K562 (cell line): ENCODE results near the gene AKT1. TPM values are rescaled to one million over a fixed set of nuclear protein-coding genes. Genes with fewer than 3 reads are reported as not detected.

Source experiments
- ATAC-seq: fragments of 200-7000 bp; cut with Tn5 transposase; 3 replicates; pipeline ENCODE4 v1.9.1; 2020; ENCODE audit warnings: moderate library complexity
- BruUV-seq: library from RNA; stranded (reverse); fragments of 400-500 nt; replicated peaks from 2 replicates; lab custom pipeline; 2021; lab: Mats Ljungman, UMichigan
- CTCF ChIA-PET: fragments of 300-600 bp; formaldehyde crosslinking; extraction: SDS; loops from one replicate; lab custom pipeline; 2021; ENCODE audit warnings: low intra/inter-chr PET ratio; lab: Yijun Ruan, JAX
- POLR2A ChIA-PET: fragments of 300-600, 350-650 bp; sonication (Branson Sonifier 250); formaldehyde crosslinking; extraction: SDS; loops from one replicate; lab custom pipeline; 2021; ENCODE audit warnings: antibody characterized with exemption, inconsistent platforms; lab: Yijun Ruan, JAX
- DNase-seq, 4 experiments: peaks; one replicate each; pipeline versions ENCODE4 v3.0.0 to v3.0.0-alpha.2; 2011 to 2018; ENCODE audit warnings: low spot score in 3 of 4, mixed read lengths in 3 of 4; ENCODE audit errors: extremely low read depth in 1 of 4
- FAIRE-seq: peaks from 2 replicates; lab custom pipeline; 2011; peaks lifted over from hg19 to GRCh38; lab: Jason Lieb, UNC
- H2AFZ ChIP-seq: 2 replicates; pipeline ENCODE4 v1.6.0; 2011; ENCODE audit warnings: low read depth, low read length, control low read depth, inconsistent platforms
- H3K27ac ChIP-seq: fragments of 200-600 bp; 3 replicates; pipeline ENCODE4 v1.8.0; 2011; ENCODE audit warnings: low read depth, mild to moderate bottlenecking, control low read depth, inconsistent platforms, low read length, moderate library complexity, mixed read lengths; ENCODE audit errors: extremely low read depth
- H3K27me3 ChIP-seq, 2 experiments: fragments of 300-600 bp in 1 of 2; 2 replicates in 1 of 2; 3 replicates in 1 of 2; pipeline versions ENCODE4 v1.6.0 to v1.8.0; 2011; ENCODE audit warnings: inconsistent platforms in 2 of 2, low read length in 2 of 2, mild to moderate bottlenecking in 1 of 2, mixed read lengths in 1 of 2, moderate library complexity in 1 of 2; ENCODE audit not compliant: control insufficient read depth in 2 of 2, insufficient read depth in 2 of 2
- H3K36me3 ChIP-seq: fragments of 300-600 bp; 3 replicates; pipeline ENCODE4 v1.8.0; 2011; ENCODE audit warnings: mild to moderate bottlenecking, low read length, inconsistent platforms; ENCODE audit not compliant: control insufficient read depth, insufficient read depth
- H3K4me1 ChIP-seq, 2 experiments: fragments of 200-600 bp in 1 of 2; replicated peaks in 1 of 2; 2 replicates in 1 of 2; 3 replicates in 1 of 2; pipeline versions ENCODE4 v1.5.1 to v1.8.0; 2011; ENCODE audit warnings: inconsistent platforms in 2 of 2, low read length in 2 of 2, mild to moderate bottlenecking in 1 of 2, mixed read lengths in 1 of 2, moderate library complexity in 1 of 2; ENCODE audit not compliant: control insufficient read depth in 2 of 2, insufficient read depth in 2 of 2
- H3K4me2 ChIP-seq: 2 replicates; pipeline ENCODE4 v1.6.1; 2011; ENCODE audit warnings: low read length, control low read depth, inconsistent platforms, mixed read lengths; ENCODE audit not compliant: insufficient read depth
- H3K4me3 ChIP-seq: fragments of 200-600 bp; sonication (generic), shearing (Covaris generic); 2 replicates; pipeline ENCODE4 v1.5.1; 2016; ENCODE audit warnings: control low read depth, inconsistent platforms
- H3K79me2 ChIP-seq: fragments of 200-600 bp; 3 replicates; pipeline ENCODE4 v1.8.0; 2011; ENCODE audit warnings: low read length, inconsistent platforms; ENCODE audit not compliant: control insufficient read depth, insufficient read depth
- H3K9ac ChIP-seq, 2 experiments: 2 replicates each; pipeline versions ENCODE4 v1.6.0 to v1.6.1; 2011; ENCODE audit warnings: low read depth in 2 of 2, low read length in 2 of 2, control low read depth in 1 of 2, inconsistent platforms in 1 of 2, mild to moderate bottlenecking in 1 of 2, mixed read lengths in 1 of 2; ENCODE audit not compliant: insufficient read depth in 1 of 2
- H3K9me1 ChIP-seq: one replicate; pipeline ENCODE4 v1.6.0; 2011; ENCODE audit warnings: inconsistent platforms, mild to moderate bottlenecking, low read length, moderate library complexity; ENCODE audit not compliant: control insufficient read depth, insufficient read depth
- H3K9me3 ChIP-seq: replicated peaks from 2 replicates; pipeline ENCODE4 v1.5.1; 2011; ENCODE audit warnings: low read depth, low read length, inconsistent platforms; ENCODE audit not compliant: control insufficient read depth, insufficient read depth
- H4K20me1 ChIP-seq: replicated peaks from 2 replicates; pipeline ENCODE4 v1.6.1; 2011; ENCODE audit warnings: low read length, inconsistent platforms, mixed read lengths; ENCODE audit not compliant: control insufficient read depth, insufficient read depth
- CHD1 ChIP-seq: fragments of 200-600 bp; sonication (generic); IDR thresholded peaks from one replicate; pipeline ENCODE4 v1.6.1; 2012; ENCODE audit warnings: mild to moderate bottlenecking, moderate library complexity, low read length, inconsistent platforms
- FUS ChIP-seq: fragments of 200-400 bp; formaldehyde crosslinking; optimal IDR thresholded peaks from 2 replicates; pipeline ENCODE3; 2017; ENCODE audit warnings: low read depth, low read length
- HNRNPUL1 ChIP-seq: fragments of 200-400 bp; formaldehyde crosslinking; IDR thresholded peaks from 2 replicates; pipeline ENCODE4 v1.6.1; 2017; ENCODE audit warnings: low read length
- IRF1 ChIP-seq: sonication (generic); formaldehyde crosslinking; IDR thresholded peaks from 2 replicates; pipeline ENCODE4 v1.8.0; 2022; ENCODE audit warnings: missing genetic modification reagents, mild to moderate bottlenecking, borderline replicate concordance
- PTRF ChIP-seq: fragments of 450-650 bp; IDR thresholded peaks from 2 replicates; pipeline ENCODE4 v1.6.1; 2016; ENCODE audit warnings: mild to moderate bottlenecking, missing genetic modification characterization, missing compliant biosample characterization
- SFPQ ChIP-seq: fragments of 200-400 bp; formaldehyde crosslinking; IDR thresholded peaks from 2 replicates; pipeline ENCODE4 v1.6.1; 2017; ENCODE audit warnings: mild to moderate bottlenecking, low read depth, low read length, moderate library complexity
- SMARCB1 ChIP-seq: IDR thresholded peaks from 2 replicates; pipeline ENCODE4 v1.6.1; 2011; ENCODE audit warnings: improper control_type of control experiment, low read depth; ENCODE audit not compliant: insufficient read length
- SPI1 ChIP-seq: IDR thresholded peaks from 2 replicates; pipeline ENCODE4 v1.6.1; 2011; ENCODE audit warnings: low read depth, low read length, control low read depth, borderline replicate concordance
- ZNF140 ChIP-seq: fragments of 250-450 bp; sonication (Bioruptor Pico); IDR thresholded peaks from 2 replicates; pipeline ENCODE4 v1.8.0; 2021; ENCODE audit warnings: moderate library complexity, mild to moderate bottlenecking, inconsistent platforms
- ZNF444 ChIP-seq: fragments of 250-450 bp; sonication (Bioruptor Pico); IDR thresholded peaks from 2 replicates; pipeline ENCODE4 v1.4.0; 2020; ENCODE audit warnings: mild to moderate bottlenecking, moderate library complexity
- whole genome bisulfite sequencing: fragments of 100-300 bp; shearing (Covaris generic); methylation state at CpG from one replicate; pipeline ENCODE4 v1.1.6; 2016; ENCODE audit warnings: low coverage, mixed read lengths; ENCODE audit not compliant: insufficient coverage; ENCODE audit errors: missing lambda C conversion rate; 5-methylcytosine and 5-hydroxymethylcytosine counted together
- in situ Hi-C: fragments of 300-500 bp; cut with MboI; formaldehyde crosslinking; loops from 4 replicates; pipeline ENCODE4 v1.15.0; 2018; ENCODE audit warnings: inconsistent platforms, mixed read lengths
- intact Hi-C: fragments of 100-400 bp; cut with micrococcal nuclease; formaldehyde crosslinking; loops from 2 replicates; pipeline ENCODE4 v1.14.2; 2022
- polyA plus RNA-seq, 8 experiments: library from polyadenylated mRNA; depleted of rRNA in 4 of 8; stranded (reverse) in 5 of 8; unstranded in 3 of 8; fragments of >200 nt; fragmentation: Nextera tagmentation in 2 of 8; fragmentation: Illumina TruSeq in 1 of 8; extraction: Ambion mirVana in 2 of 8; extraction: Trizol in 1 of 8; gene quantifications; 2 replicates each; pipeline versions ENCODE4 v1.2.1 to v1.2.3, GENCODE V29; 2011 to 2014; ENCODE audit warnings: inconsistent platforms in 1 of 8, missing spikeins in 1 of 8
- total RNA-seq, 7 experiments: library from RNA; depleted of rRNA in 6 of 7; stranded (reverse); fragments of >200 nt in 6 of 7; fragmentation: Illumina TruSeq in 2 of 7; extraction: Trizol in 2 of 7; gene quantifications; 2 replicates each; pipeline versions ENCODE4 v1.2.1 to v1.2.3, GENCODE V29; 2011 to 2021; ENCODE audit warnings: low replicate concordance in 1 of 7
- TF ChIP-seq, protein P1 (sequence below): sonication (generic); formaldehyde crosslinking; IDR thresholded peaks from 2 replicates; pipeline ENCODE4 v1.5.0; 2020; ENCODE audit warnings: missing genetic modification reagents
- TF ChIP-seq, protein P2 (sequence below): sonication (generic); formaldehyde crosslinking; IDR thresholded peaks from 2 replicates; pipeline ENCODE4 v1.8.0; 2022; ENCODE audit warnings: mild to moderate bottlenecking, missing genetic modification reagents, borderline replicate concordance
- TF ChIP-seq, protein P3 (sequence below): fragments of 250-450 bp; sonication (Bioruptor Pico); IDR thresholded peaks from 2 replicates; pipeline ENCODE4 v1.4.0; 2020

The AKT1 gene
- total and polyA plus RNA-seq, 9 of the 15 experiments (the other 6 are each of a cell fraction or from before 2014, with no cell fraction given): 0.49 to 132 (median 75.1) TPM

DNA sequence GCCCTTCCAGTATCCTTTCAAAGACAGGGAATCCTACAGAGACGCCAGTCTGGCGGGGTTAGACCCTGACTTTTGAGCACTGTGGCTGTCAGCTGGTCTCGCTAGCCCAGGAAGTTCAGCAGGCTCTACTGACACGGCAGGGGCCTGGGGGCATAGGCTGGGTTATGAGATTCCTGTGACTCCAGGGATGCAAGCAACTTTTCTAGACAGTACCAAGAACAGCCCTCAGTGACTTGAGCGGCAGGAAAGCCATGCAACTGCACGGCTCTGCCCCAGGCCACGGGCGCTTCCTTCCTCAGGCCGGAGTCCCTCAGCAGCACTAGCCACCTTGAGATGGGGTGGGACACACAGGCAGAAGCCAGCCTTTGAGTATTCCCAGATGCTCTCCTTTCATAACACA is 47.7 kb downstream of the AKT1 start (continued):
- TF ChIP-seq SMARCB1: no peak

GRCh38 chr14:104746934-104747481 is 48.5 kb downstream of the AKT1 start:
- no peak overlapping the region for H3K9ac ChIP-seq
- no peak for DNase-seq
- H3K36me3 ChIP-seq: no peaks in the 10 kb centered on the region
- no peak overlapping the region for H3K4me3 ChIP-seq
- in situ Hi-C loops (no loop called here), intact Hi-C loops (no loop called here)
- WGBS: 57% methylated on average over 6 of the region's 7 CpGs
- ATAC-seq: no peak
- BruUV-seq: no TSS peak
- ChIA-PET POLR2A (interaction anchor here (1.1 kb wide), 1 partner anchor 9 kb away, joined by 4 read pairs; no protein-coding TSS in a partner anchor), CTCF (no interaction called here)
- peaks cover 0 to 26% of the 10 kb centered on the region in 2 experiments; a peak in 2 of 5 replicates for H3K4me1 ChIP-seq
- no peak overlapping the region for H3K27ac ChIP-seq
- H2AFZ ChIP-seq: no peak overlapping the region
- H3K9me3 ChIP-seq: 0 out of 2 replicates have a peak, but pooled peaks cover 4% of the 10 kb centered on the region
- no peaks in the 10 kb centered on the region for H3K27me3 ChIP-seq
- H4K20me1 ChIP-seq: no peaks in the 10 kb centered on the region
- no peaks in the 10 kb centered on the region for H3K9me1 ChIP-seq
- no peak for FAIRE-seq
- no peak overlapping the region for H3K4me2 ChIP-seq
- H3K79me2 ChIP-seq: no peaks in the 10 kb centered on the region
- TF ChIP-seq PTRF (no peak), IRF1 (no peak), ZNF444 (CRISPR knock-in tag) (no peak), FUS (no peak), ZNF140 (CRISPR knock-in tag) (no peak), SFPQ (no peak), CHD1 (no peak), HNRNPUL1 (no peak), SPI1 (no peak)
- TF ChIP-seq, protein P1, sequence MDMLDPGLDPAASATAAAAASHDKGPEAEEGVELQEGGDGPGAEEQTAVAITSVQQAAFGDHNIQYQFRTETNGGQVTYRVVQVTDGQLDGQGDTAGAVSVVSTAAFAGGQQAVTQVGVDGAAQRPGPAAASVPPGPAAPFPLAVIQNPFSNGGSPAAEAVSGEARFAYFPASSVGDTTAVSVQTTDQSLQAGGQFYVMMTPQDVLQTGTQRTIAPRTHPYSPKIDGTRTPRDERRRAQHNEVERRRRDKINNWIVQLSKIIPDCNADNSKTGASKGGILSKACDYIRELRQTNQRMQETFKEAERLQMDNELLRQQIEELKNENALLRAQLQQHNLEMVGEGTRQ (CRISPR knock-in tag): no peak
- TF ChIP-seq, protein P2, sequence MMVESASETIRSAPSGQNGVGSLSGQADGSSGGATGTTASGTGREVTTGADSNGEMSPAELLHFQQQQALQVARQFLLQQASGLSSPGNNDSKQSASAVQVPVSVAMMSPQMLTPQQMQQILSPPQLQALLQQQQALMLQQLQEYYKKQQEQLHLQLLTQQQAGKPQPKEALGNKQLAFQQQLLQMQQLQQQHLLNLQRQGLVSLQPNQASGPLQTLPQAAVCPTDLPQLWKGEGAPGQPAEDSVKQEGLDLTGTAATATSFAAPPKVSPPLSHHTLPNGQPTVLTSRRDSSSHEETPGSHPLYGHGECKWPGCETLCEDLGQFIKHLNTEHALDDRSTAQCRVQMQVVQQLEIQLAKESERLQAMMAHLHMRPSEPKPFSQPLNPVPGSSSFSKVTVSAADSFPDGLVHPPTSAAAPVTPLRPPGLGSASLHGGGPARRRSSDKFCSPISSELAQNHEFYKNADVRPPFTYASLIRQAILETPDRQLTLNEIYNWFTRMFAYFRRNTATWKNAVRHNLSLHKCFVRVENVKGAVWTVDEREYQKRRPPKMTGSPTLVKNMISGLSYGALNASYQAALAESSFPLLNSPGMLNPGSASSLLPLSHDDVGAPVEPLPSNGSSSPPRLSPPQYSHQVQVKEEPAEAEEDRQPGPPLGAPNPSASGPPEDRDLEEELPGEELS (CRISPR knock-in tag): no peak
- TF ChIP-seq, protein P3, sequence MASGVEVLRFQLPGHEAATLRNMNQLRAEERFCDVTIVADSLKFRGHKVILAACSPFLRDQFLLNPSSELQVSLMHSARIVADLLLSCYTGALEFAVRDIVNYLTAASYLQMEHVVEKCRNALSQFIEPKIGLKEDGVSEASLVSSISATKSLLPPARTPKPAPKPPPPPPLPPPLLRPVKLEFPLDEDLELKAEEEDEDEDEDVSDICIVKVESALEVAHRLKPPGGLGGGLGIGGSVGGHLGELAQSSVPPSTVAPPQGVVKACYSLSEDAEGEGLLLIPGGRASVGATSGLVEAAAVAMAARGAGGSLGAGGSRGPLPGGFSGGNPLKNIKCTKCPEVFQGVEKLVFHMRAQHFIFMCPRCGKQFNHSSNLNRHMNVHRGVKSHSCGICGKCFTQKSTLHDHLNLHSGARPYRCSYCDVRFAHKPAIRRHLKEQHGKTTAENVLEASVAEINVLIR (CRISPR knock-in tag): no peak
